Measurements from ENCODE around the gene MND1.
"Not testable (repeated sequence)": the region's sequence is repeated elsewhere in the genome, so short reads cannot be mapped to it uniquely, and the experiment has no call there.

MND1 gene

DNA sequence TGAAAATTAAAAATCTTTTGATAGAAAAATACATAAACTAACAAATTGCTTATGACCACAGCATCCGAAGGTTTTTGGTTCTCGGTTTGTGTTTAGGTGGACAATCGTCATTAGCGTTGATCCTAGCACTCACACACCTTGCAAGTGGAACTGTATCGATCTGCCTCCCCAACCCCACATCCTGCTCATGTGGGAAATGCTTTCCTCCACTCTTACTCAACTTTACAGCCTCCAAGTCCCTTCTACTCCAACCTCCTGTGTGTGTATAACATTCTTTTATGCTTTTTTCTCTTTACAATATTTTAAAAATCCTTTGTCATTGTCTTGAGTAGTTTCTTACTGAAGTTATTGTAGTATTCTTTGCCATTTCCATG is 106.0 kb downstream of the MND1 start:
- peaks cover 40% of the 10 kb centered on the region for H3K4me1 ChIP-seq (ENCODE audit: control insufficient read depth, low read length)
- H3K4me2 ChIP-seq (ENCODE audit: low read length), result peak overlapping the region; percentile 77
- H3K79me2 ChIP-seq (ENCODE audit: control insufficient read depth, low read length), result no peaks in the 10 kb centered on the region
- H3K9me3 ChIP-seq (ENCODE audit: control insufficient read depth, insufficient read depth, low read length), result no peaks in the 10 kb centered on the region
- TF ChIP-seq, protein P1, sequence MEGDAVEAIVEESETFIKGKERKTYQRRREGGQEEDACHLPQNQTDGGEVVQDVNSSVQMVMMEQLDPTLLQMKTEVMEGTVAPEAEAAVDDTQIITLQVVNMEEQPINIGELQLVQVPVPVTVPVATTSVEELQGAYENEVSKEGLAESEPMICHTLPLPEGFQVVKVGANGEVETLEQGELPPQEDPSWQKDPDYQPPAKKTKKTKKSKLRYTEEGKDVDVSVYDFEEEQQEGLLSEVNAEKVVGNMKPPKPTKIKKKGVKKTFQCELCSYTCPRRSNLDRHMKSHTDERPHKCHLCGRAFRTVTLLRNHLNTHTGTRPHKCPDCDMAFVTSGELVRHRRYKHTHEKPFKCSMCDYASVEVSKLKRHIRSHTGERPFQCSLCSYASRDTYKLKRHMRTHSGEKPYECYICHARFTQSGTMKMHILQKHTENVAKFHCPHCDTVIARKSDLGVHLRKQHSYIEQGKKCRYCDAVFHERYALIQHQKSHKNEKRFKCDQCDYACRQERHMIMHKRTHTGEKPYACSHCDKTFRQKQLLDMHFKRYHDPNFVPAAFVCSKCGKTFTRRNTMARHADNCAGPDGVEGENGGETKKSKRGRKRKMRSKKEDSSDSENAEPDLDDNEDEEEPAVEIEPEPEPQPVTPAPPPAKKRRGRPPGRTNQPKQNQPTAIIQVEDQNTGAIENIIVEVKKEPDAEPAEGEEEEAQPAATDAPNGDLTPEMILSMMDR (IDR thresholded peaks at IDR 0.05; ENCODE audit: low read depth, low read length, poor library complexity, severe bottlenecking), result no peak
- TF ChIP-seq EZH2phosphoT487 (IDR thresholded peaks at IDR 0.05; ENCODE audit: borderline replicate concordance, low read length), result no peak
- H3K27ac ChIP-seq (ENCODE audit: low read depth, low read length), result peak overlapping the region; percentile 57
- H4K20me1 ChIP-seq (ENCODE audit: control insufficient read depth, insufficient read depth, low read depth, low read length), result no peaks in the 10 kb centered on the region
- H3F3A ChIP-seq (ENCODE audit: control insufficient read depth, insufficient read depth), result peaks cover 9% of the 10 kb centered on the region
- H3K4me3 ChIP-seq (ENCODE audit: low read length), result peak overlapping the region; percentile 56
- no peaks in the 10 kb centered on the region for H3K27me3 ChIP-seq (ENCODE audit: control insufficient read depth, low read length)
- H3K9me2 ChIP-seq (replicated peaks; ENCODE audit: control insufficient read depth, low read length), result no peaks in the 10 kb centered on the region
- H3K36me3 ChIP-seq (ENCODE audit: control insufficient read depth, low read length), result no peaks in the 10 kb centered on the region

DNA sequence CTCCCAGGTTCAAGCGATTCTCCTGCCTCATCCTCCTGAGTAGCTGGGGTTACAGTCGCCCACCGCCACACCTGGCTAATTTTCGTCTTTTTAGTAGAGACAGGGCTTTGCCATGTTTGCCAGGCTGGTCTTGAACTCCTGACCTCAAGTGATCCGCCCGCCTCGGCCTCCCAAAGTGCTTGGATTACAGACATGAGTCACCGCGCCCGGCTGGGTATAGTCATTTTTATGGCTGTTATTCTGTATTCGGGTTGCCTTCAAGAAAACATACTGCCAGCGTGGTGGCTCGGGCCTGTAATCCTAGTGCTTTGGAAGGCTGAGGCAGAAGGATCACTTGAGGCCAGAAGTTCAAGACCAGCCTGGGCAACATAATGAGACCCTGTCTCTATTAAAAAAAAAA is 106.7 kb downstream of the MND1 start:
- H3F3A ChIP-seq (ENCODE audit: control insufficient read depth, insufficient read depth); H3K79me2 ChIP-seq (ENCODE audit: control insufficient read depth, low read length); H4K20me1 ChIP-seq (ENCODE audit: control insufficient read depth, insufficient read depth, low read depth, low read length); H3K4me3 ChIP-seq (ENCODE audit: low read length); H3K27me3 ChIP-seq (ENCODE audit: control insufficient read depth, low read length); H3K4me2 ChIP-seq (ENCODE audit: low read length); H3K36me3 ChIP-seq (ENCODE audit: control insufficient read depth, low read length); H3K9me3 ChIP-seq (ENCODE audit: control insufficient read depth, insufficient read depth, low read length); H3K9me2 ChIP-seq (replicated peaks; ENCODE audit: control insufficient read depth, low read length); H3K27ac ChIP-seq (ENCODE audit: low read depth, low read length): not testable (repeated sequence)
- H3K4me1 ChIP-seq (ENCODE audit: control insufficient read depth, low read length), result peaks cover 40% of the 10 kb centered on the region

DNA sequence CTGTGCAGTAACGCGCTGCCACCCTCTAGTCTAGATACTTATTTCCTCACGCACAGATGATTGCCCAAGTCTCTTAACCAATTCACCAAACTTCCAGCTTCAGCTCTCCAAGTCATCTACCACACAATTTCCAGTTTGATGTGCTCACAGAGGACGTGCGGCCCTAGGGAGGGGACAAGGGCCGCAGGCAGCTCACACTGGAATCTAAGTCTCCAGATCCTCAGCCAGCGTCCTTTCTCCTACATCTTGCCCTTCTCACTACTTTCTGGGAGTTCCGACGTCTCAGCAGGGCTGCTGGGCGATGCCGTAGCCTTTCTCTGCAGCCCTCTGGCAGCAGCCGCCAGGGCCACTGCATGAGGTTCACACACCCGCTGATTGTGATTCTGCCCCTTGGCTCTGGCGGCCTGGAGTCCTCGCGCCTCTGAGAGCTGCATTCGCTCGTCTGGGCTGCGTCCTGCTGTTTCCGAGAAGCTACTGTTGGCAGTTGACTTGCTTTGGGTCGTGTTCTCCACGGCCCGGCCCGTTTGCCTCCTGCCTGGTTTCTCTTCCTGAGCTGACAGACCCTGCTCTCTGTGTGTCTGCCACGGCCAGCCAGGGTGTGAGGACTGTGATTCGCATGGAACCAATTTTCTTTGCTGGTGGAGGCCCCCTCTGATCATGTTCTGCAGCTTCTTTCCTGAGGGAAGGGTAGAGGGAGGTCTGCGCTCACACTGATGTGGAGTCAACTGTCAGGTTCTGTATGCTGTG is 107.6 kb downstream of the MND1 start:
- no peak overlapping the region for H3K27ac ChIP-seq (ENCODE audit: low read depth, low read length)
- peaks cover 40% of the 10 kb centered on the region for H3K4me1 ChIP-seq (ENCODE audit: control insufficient read depth, low read length)
- no peaks in the 10 kb centered on the region for H3K36me3 ChIP-seq (ENCODE audit: control insufficient read depth, low read length)
- H3K9me2 ChIP-seq (replicated peaks; ENCODE audit: control insufficient read depth, low read length), result no peaks in the 10 kb centered on the region
- H3K9me3 ChIP-seq (ENCODE audit: control insufficient read depth, insufficient read depth, low read length), result no peaks in the 10 kb centered on the region
- no peak overlapping the region for H3K4me3 ChIP-seq (ENCODE audit: low read length)
- H4K20me1 ChIP-seq (ENCODE audit: control insufficient read depth, insufficient read depth, low read depth, low read length), result no peaks in the 10 kb centered on the region
- H3F3A ChIP-seq (ENCODE audit: control insufficient read depth, insufficient read depth), result peaks cover under 1% of the 10 kb centered on the region; the same call in 1 of the 2 replicates
- no peak overlapping the region for H3K4me2 ChIP-seq (ENCODE audit: low read length)
- no peak for TF ChIP-seq EZH2phosphoT487 (IDR thresholded peaks at IDR 0.05; ENCODE audit: borderline replicate concordance, low read length)
- TF ChIP-seq, protein P1 (IDR thresholded peaks at IDR 0.05; ENCODE audit: low read depth, low read length, poor library complexity, severe bottlenecking), result no peak
- H3K27me3 ChIP-seq (ENCODE audit: control insufficient read depth, low read length), result no peaks in the 10 kb centered on the region
- no peaks in the 10 kb centered on the region for H3K79me2 ChIP-seq (ENCODE audit: control insufficient read depth, low read length)

DNA sequence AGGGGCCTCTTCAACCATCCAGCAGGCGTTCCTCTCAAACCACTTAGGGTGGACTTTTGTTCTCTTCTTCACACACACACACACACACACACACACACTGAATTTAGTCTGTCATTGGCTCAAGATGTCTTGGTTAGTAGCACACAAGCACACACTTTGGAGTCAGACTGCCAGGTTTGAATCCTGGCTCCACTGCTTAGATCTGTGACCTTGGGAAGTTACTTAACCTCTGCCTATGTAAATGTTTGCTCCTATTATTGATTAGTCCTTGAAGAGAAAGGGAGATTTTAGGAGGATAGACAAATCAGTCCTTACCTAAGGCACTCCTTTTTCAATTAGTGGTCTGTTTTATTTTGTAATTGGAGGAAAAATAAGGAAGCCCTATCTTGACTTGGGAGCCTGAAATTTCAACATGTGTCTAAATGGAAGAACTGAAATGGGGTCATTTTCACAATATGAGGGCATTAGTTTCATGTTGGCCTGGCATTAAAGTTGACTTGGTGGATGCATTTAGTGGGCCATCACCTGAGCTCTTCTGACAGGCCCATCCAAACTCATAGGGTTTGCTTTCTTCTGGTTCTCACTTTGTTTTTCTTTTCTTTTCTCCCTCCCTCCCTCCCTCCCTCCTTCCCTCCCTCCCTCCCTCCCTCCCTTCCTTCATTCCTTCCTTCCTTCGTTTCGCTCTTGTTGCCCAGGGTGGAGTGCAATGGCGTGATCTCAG is 108.3 kb downstream of the MND1 start:
- H3K79me2 ChIP-seq (ENCODE audit: control insufficient read depth, low read length), result no peaks in the 10 kb centered on the region
- H3K9me3 ChIP-seq (ENCODE audit: control insufficient read depth, insufficient read depth, low read length), result no peaks in the 10 kb centered on the region
- no peak overlapping the region for H3K27ac ChIP-seq (ENCODE audit: low read depth, low read length)
- no peaks in the 10 kb centered on the region for H3K27me3 ChIP-seq (ENCODE audit: control insufficient read depth, low read length)
- H3K36me3 ChIP-seq (ENCODE audit: control insufficient read depth, low read length), result no peaks in the 10 kb centered on the region
- H3K4me1 ChIP-seq (ENCODE audit: control insufficient read depth, low read length), result peaks cover 40% of the 10 kb centered on the region
- H3K4me2 ChIP-seq (ENCODE audit: low read length), result no peak overlapping the region
- no peaks in the 10 kb centered on the region for H3K9me2 ChIP-seq (replicated peaks; ENCODE audit: control insufficient read depth, low read length)
- TF ChIP-seq, protein P1 (IDR thresholded peaks at IDR 0.05; ENCODE audit: low read depth, low read length, poor library complexity, severe bottlenecking), result no peak
- H3K4me3 ChIP-seq (ENCODE audit: low read length), result no peak overlapping the region
- H4K20me1 ChIP-seq (ENCODE audit: control insufficient read depth, insufficient read depth, low read depth, low read length), result no peaks in the 10 kb centered on the region
- H3F3A ChIP-seq (ENCODE audit: control insufficient read depth, insufficient read depth), result no peaks in the 10 kb centered on the region; the same call in 1 of the 2 replicates

Measured in DOHH2 (cell line).